GM18951 (cell line): ENCODE measurements around the gene LILRA2.
"Not testable (repeated sequence)": the region's sequence is repeated elsewhere in the genome, so short reads cannot be mapped to it uniquely, and the experiment has no call there.

Source experiments
- POLR2A ChIP-seq: IDR thresholded peaks from 4 replicates; pipeline ENCODE4 v1.6.1; 2011; ENCODE audit warnings: mild to moderate bottlenecking; ENCODE audit not compliant: insufficient read length, insufficient read depth; ENCODE audit errors: extremely low read depth
- in situ Hi-C: fragments of 300-500 bp; cut with MboI; formaldehyde crosslinking; loops from one replicate; pipeline ENCODE4 v1.12.0; 2022; ENCODE audit warnings: low sequenced_read_pairs, mixed read lengths, inconsistent platforms; ENCODE audit not compliant: unreplicated experiment

LILRA2 gene

GRCh38 chr19:54552913-54553310 lies 20.7 kb upstream of the LILRA2 start:
- no peak for TF ChIP-seq POLR2A
- in situ Hi-C loops: no loop called here

GRCh38 chr19:54554006-54554405 lies 19.6 kb upstream of the LILRA2 start:
- in situ Hi-C loops: no loop called here
- TF ChIP-seq POLR2A: no peak

GRCh38 chr19:54554896-54555295 lies 18.7 kb upstream of the LILRA2 start:
- no peak for TF ChIP-seq POLR2A
- in situ Hi-C loops: no loop called here

GRCh38 chr19:54556194-54556593 lies 17.4 kb upstream of the LILRA2 start:
- no peak for TF ChIP-seq POLR2A
- in situ Hi-C loops: no loop called here

- in situ Hi-C loops: no loop called here
- no peak for TF ChIP-seq POLR2A
Measured at GRCh38 chr19:54558339-54558738, 15.3 kb upstream of the LILRA2 start.

GRCh38 chr19:54560881-54561385 lies 12.7 kb upstream of the LILRA2 start:
- TF ChIP-seq POLR2A: no peak
- in situ Hi-C loops: no loop called here

GRCh38 chr19:54561840-54562239 lies 11.8 kb upstream of the LILRA2 start:
- no peak for TF ChIP-seq POLR2A
- in situ Hi-C loops: no loop called here

- in situ Hi-C loops: not testable (repeated sequence)
Measured at GRCh38 chr19:54563206-54563605, 10.4 kb upstream of the LILRA2 start.

- in situ Hi-C loops: no loop called here
Measured at GRCh38 chr19:54570316-54570715, 3.3 kb upstream of the LILRA2 start.

GRCh38 chr19:54571715-54572615 lies 1.6 kb upstream of the LILRA2 start:
- in situ Hi-C loops: not testable (repeated sequence)

More at GRCh38 chr19:54570316-54570715, 3.3 kb upstream of the LILRA2 start:
- TF ChIP-seq POLR2A: no peak

GRCh38 chr19:54572696-54573311 lies 786 bp upstream of the LILRA2 start:
- no peak for TF ChIP-seq POLR2A
- in situ Hi-C loops: no loop called here

GRCh38 chr19:54574051-54574450 lies 461 bp downstream of the LILRA2 start:
- in situ Hi-C loops: no loop called here

GRCh38 chr19:54574527-54575056 lies 1.0 kb downstream of the LILRA2 start:
- TF ChIP-seq POLR2A: no peak
- in situ Hi-C loops: no loop called here

More at GRCh38 chr19:54574051-54574450, 461 bp downstream of the LILRA2 start:
- TF ChIP-seq POLR2A: no peak

- in situ Hi-C loops: not testable (repeated sequence)
Measured at GRCh38 chr19:54575205-54575604, 1.6 kb downstream of the LILRA2 start.
